Activated T-cell treated with anti-CD3 and anti-CD28 coated beads, Interleukin-2, amount 50 U/mL, for 24 hours (primary cell): ENCODE results near the gene DAB2.
"Not testable (repeated sequence)": the region's sequence is repeated elsewhere in the genome, so short reads cannot be mapped to it uniquely, and the experiment has no call there.

Experiments
- DNase-seq: peaks from one replicate; pipeline ENCODE4 v3.0.0-alpha.2; 2020
- H3K27ac Mint-ChIP-seq: 2 replicates; pipeline ENCODE4 v1.8.0; 2020; ENCODE audit warnings: mild to moderate bottlenecking, mixed read lengths
- H3K27me3 Mint-ChIP-seq: 2 replicates; pipeline ENCODE4 v1.8.0; 2020; ENCODE audit warnings: mixed read lengths
- H3K36me3 Mint-ChIP-seq: 2 replicates; pipeline ENCODE4 v1.8.0; 2020; ENCODE audit warnings: low read depth, mixed read lengths
- H3K4me1 Mint-ChIP-seq: 2 replicates; pipeline ENCODE4 v1.8.0; 2020; ENCODE audit warnings: low read depth, mixed read lengths
- H3K4me3 Mint-ChIP-seq: 2 replicates; pipeline ENCODE4 v1.8.0; 2020; ENCODE audit warnings: mild to moderate bottlenecking, moderate library complexity, mixed read lengths
- H3K9me3 Mint-ChIP-seq: 2 replicates; pipeline ENCODE4 v1.8.0; 2020; ENCODE audit warnings: mixed read lengths

The DAB2 gene

DNA sequence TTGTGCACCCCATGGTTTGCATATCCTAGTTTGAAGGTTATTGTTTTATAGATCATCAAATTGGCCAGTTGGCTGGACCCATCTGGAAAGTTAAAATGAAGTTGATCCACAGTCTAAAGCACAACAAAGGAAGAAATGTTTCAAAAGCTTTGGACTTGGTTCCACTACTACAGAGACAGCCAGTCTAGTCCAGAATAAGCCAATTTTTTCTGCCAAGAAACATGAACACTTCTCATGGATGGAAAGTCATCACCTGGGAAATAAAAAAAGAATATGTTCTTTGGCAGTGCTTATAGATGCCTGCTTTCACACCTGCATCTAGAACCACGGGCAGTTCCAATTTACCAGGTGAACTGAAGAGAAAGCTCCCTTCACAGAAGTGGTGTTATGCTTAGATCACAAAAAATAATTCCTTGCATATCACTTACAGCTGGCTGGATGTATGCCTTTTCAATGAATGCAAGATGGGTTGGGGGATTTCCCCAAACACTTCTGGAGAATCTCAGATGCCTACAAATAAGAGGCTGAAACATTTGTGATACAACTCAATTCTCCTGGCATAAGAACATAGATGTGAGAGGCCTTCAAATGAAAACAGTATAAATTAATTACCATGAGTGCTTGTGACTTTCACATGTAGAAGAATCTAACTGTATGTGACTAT lies 87.4 kb downstream of the DAB2 start:
- peaks cover 4% of the 10 kb centered on the region for H3K27me3 Mint-ChIP-seq
- H3K4me1 Mint-ChIP-seq, result peaks cover 8% of the 10 kb centered on the region
- no peak overlapping the region for H3K4me3 Mint-ChIP-seq
- H3K36me3 Mint-ChIP-seq, result no peaks in the 10 kb centered on the region
- H3K27ac Mint-ChIP-seq, result no peak overlapping the region
- no peak for DNase-seq
- H3K9me3 Mint-ChIP-seq, result peaks cover 3% of the 10 kb centered on the region

DNA sequence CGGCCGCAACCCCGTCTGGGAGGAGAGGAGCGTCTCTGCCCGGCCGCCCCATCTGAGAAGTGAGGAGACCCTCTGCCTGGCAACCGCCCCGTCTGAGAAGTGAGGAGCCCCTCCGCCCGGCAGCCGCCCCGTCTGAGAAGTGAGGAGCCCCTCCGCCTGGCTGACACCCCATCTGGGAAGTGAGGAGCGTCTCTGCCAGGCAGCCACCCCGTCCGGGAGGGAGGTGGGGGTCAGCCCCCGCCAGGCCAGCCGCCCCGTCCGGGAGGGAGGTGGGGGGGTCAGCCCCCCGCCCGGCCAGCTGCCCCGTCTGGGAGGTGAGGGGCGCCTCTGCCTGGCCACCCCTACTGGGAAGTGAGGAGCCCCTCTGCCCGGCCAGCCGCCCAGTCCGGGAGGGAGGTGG lies 90.5 kb downstream of the DAB2 start:
- not testable (repeated sequence) for H3K4me3 Mint-ChIP-seq, H3K27ac Mint-ChIP-seq, H3K9me3 Mint-ChIP-seq, DNase-seq, H3K36me3 Mint-ChIP-seq, H3K4me1 Mint-ChIP-seq, H3K27me3 Mint-ChIP-seq

DNA sequence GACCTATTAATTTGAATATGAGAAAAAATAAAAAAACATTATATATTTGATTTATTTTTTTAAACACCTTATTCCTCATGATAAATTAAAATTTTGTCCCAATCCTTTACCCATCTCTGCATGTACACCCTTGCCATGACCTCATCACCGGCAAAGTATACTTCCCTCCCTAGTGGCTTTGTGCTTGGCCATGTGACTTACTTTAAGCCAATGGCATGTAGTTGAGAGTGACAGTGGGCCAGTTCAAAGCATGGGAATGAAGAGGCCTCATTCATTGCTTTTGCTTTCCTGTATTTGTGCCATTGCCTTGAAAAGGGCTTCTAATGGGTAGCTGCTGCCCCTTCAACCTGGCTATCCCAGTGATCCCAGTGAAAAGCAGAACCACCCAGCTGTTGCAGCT lies 91.7 kb downstream of the DAB2 start:
- Mint-ChIP-seq H3K4me1 (peaks cover 6% of the 10 kb centered on the region), H3K36me3 (no peaks in the 10 kb centered on the region), H3K27ac (no peak overlapping the region), H3K27me3 (no peaks in the 10 kb centered on the region), H3K9me3 (peaks cover 3% of the 10 kb centered on the region), H3K4me3 (no peak overlapping the region)
- no peak for DNase-seq

DNA sequence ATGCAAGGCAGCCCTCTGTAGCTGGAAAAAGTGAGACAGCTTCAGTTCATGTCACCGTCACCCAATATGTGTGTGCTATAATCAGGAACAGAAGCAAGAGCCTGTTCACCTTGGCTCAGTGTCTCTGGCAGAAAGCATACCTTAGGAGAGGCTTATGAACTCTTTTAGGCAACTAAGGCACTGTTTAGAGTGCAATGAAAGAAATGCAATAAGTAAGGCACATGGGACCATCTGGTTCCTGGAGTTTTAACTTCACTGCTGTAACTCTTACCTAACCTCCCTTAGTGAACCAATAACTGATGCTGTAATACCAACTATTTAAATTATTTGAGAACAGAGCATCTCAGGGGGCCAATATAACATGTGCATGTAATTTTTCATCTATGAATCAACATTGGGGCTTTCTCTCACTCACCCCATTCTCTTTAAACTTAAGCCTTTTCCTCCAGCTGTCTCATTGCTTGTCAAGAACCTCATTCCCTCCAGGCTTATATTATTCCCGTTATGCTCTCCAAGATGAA lies 92.9 kb downstream of the DAB2 start:
- peaks cover 3% of the 10 kb centered on the region for H3K9me3 Mint-ChIP-seq
- no peaks in the 10 kb centered on the region for H3K4me1 Mint-ChIP-seq
- DNase-seq, result no peak
- H3K27me3 Mint-ChIP-seq, result no peaks in the 10 kb centered on the region
- H3K36me3 Mint-ChIP-seq, result no peaks in the 10 kb centered on the region
- no peak overlapping the region for H3K4me3 Mint-ChIP-seq
- no peak overlapping the region for H3K27ac Mint-ChIP-seq

DNA sequence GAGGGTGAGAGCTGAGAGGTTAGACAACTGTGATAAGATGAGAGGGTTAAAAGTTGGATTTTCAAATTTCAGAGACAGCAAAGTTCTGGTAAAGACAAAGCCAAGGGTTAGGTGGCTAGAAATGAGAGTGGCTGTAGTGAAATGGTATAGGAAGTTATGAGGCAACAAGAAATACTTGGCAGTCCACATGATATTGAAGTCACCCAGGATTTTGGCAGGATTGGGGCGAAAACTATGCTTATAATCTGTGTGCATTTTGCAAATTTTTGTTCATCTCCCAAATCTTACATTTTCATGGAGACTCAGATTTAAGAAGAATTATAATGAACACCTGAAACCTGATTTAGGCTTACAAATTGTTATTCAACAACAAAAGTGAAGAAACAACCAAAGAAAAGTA lies 96.0 kb downstream of the DAB2 start:
- Mint-ChIP-seq H3K27ac (no peak overlapping the region), H3K4me3 (no peak overlapping the region), H3K9me3 (no peaks in the 10 kb centered on the region), H3K27me3 (no peaks in the 10 kb centered on the region), H3K4me1 (no peaks in the 10 kb centered on the region), H3K36me3 (no peaks in the 10 kb centered on the region)
- no peak for DNase-seq

DNA sequence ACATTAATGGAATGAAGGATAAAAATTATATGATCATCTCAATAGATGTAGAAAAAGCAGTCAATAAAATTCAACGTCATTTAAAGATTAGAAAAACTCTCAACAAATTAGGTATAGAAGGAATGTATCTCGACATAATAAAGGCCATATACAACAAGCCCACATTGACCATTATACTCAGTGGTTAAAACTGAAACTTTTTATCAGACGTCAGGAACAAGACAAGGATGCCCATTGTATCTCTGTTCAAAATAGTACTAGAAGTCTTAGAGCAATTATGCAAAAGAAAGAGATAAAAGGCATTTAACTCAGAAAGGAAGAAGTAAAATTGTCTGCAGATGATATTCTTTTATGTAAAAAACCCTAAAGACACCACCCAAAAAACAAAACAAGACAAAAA lies 101.2 kb downstream of the DAB2 start:
- H3K9me3 Mint-ChIP-seq, result no peaks in the 10 kb centered on the region
- no peak overlapping the region for H3K4me3 Mint-ChIP-seq
- no peak overlapping the region for H3K27ac Mint-ChIP-seq
- peaks cover 10% of the 10 kb centered on the region for H3K27me3 Mint-ChIP-seq
- no peak for DNase-seq
- no peaks in the 10 kb centered on the region for H3K4me1 Mint-ChIP-seq
- no peaks in the 10 kb centered on the region for H3K36me3 Mint-ChIP-seq
